D721Med (cell line): ENCODE results near the gene ADM2.

Source experiments
- DNase-seq: peaks from one replicate; pipeline ENCODE4 v3.0.0; 2011; ENCODE audit warnings: low spot score; ENCODE audit not compliant: insufficient read length
- FAIRE-seq: peaks from 2 replicates; lab custom pipeline; 2011; peaks lifted over from hg19 to GRCh38; lab: Jason Lieb, UNC
- TF ChIP-seq, protein P1 (sequence below): IDR thresholded peaks from 2 replicates; pipeline ENCODE4 v1.5.1; 2012; ENCODE audit warnings: mild to moderate bottlenecking, control low read depth; ENCODE audit not compliant: insufficient read depth; ENCODE audit errors: missing control alignments

The ADM2 gene

GRCh38 chr22:50436841-50437341 is 44.5 kb upstream of the ADM2 start:
- FAIRE-seq, result no peak
- TF ChIP-seq, protein P1, sequence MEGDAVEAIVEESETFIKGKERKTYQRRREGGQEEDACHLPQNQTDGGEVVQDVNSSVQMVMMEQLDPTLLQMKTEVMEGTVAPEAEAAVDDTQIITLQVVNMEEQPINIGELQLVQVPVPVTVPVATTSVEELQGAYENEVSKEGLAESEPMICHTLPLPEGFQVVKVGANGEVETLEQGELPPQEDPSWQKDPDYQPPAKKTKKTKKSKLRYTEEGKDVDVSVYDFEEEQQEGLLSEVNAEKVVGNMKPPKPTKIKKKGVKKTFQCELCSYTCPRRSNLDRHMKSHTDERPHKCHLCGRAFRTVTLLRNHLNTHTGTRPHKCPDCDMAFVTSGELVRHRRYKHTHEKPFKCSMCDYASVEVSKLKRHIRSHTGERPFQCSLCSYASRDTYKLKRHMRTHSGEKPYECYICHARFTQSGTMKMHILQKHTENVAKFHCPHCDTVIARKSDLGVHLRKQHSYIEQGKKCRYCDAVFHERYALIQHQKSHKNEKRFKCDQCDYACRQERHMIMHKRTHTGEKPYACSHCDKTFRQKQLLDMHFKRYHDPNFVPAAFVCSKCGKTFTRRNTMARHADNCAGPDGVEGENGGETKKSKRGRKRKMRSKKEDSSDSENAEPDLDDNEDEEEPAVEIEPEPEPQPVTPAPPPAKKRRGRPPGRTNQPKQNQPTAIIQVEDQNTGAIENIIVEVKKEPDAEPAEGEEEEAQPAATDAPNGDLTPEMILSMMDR, result no peak
- no peak for DNase-seq

GRCh38 chr22:50437511-50438304 is 43.6 kb upstream of the ADM2 start:
- FAIRE-seq, result no peak
- DNase-seq, result no peak
- TF ChIP-seq, protein P1, result no peak

DNA sequence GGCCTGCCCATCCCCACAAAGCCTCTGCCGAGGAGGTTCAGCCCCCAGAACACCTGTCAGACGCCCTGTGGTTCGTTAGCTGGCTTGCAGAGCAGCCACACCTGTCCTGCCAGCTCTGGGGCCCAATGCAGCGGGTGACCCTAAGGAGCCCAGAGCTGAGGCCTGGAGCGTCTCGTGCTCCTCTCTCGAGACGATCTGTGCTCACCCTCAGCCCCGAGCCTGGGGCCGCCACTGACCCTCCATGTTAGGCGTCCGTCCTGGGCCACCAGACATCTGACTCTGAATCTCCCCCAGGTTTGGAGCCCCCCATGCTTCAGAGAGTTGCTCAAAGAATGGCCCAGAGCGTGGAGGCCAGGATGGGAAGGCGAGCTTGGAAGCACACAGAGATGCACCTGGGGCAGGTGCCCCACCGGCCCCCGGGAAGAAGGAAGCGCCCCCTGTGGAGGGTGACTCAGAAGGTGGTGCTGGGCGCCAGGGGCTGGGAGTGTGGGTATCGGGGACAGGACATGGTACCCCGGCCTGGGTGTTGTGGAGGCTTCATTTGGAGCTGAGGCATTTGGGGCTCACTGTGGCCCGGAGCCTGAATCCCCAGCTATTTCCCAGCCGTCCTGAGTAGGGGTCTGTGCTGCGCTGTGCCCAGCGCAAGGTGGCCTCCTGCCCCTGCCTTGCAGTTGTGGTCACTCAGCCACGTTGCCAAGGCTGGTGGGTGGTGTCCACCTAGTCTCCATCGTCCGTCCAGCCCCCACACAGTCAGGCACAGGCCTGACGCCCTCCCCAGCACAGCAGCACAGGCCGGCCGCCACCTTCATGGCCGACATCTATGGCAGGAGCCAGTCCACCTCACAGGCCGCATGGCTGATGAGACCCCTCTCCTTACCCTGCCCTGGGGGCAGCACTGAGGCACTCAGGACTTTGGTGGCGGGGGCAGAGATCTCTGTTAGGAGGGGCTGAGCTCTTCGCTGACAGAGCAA is 42.8 kb upstream of the ADM2 start:
- DNase-seq, result no peak
- TF ChIP-seq, protein P1, result no peak
- no peak for FAIRE-seq

GRCh38 chr22:50439314-50439870 is 42.0 kb upstream of the ADM2 start:
- TF ChIP-seq, protein P1, result no peak
- FAIRE-seq (no peak), DNase-seq (no peak)

GRCh38 chr22:50439871-50440331 is 41.4 kb upstream of the ADM2 start:
- DNase-seq, result no peak
- TF ChIP-seq, protein P1, result no peak
- FAIRE-seq, result no peak

- no peak for FAIRE-seq
- TF ChIP-seq, protein P1, result no peak
- no peak for DNase-seq
These were observed 40.6 kb upstream of the ADM2 start for GRCh38 chr22:50440544-50441249.
